Activated naive CD4-positive, alpha-beta T cell (primary cell): Measurements from ENCODE around the gene CXADR.
"Not testable (repeated sequence)": the region's sequence is repeated elsewhere in the genome, so short reads cannot be mapped to it uniquely, and the experiment has no call there.

ENCODE experiments used
- DNase-seq, 4 experiments: peaks; one replicate each; lab custom pipeline; 2025; lab: John Stamatoyannopoulos, UW

The CXADR gene

DNA sequence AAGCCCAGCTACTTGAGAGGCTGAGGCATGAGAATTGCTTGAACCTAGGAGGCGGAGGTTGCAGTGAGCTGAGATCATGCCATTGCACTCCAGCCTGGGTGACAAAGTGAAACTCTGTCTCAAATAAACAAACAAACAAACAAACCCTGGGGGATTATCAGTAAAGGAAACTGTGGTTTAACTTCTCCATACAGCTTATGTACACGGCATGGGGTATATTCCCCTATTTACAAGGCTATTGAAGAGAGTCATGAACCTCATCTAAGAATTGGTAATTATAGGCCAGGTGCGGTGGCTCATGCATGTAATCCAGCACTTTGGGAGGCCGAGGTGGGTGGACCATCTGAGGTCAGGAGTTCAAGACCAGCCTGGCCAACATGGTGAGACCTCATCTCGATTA lies 9.9 kb upstream of the CXADR start:
- DNase-seq = not testable (repeated sequence)

GRCh38 chr21:17506951-17507350 lies 5.9 kb upstream of the CXADR start:
- DNase-seq = no peak

- no peak for DNase-seq
Observed at GRCh38 chr21:17507591-17507990, 5.3 kb upstream of the CXADR start.

- DNase-seq = peak in 1 of 4 experiments; percentile 34
Observed at GRCh38 chr21:17513214-17514123, 626 bp downstream of the CXADR start.

DNA sequence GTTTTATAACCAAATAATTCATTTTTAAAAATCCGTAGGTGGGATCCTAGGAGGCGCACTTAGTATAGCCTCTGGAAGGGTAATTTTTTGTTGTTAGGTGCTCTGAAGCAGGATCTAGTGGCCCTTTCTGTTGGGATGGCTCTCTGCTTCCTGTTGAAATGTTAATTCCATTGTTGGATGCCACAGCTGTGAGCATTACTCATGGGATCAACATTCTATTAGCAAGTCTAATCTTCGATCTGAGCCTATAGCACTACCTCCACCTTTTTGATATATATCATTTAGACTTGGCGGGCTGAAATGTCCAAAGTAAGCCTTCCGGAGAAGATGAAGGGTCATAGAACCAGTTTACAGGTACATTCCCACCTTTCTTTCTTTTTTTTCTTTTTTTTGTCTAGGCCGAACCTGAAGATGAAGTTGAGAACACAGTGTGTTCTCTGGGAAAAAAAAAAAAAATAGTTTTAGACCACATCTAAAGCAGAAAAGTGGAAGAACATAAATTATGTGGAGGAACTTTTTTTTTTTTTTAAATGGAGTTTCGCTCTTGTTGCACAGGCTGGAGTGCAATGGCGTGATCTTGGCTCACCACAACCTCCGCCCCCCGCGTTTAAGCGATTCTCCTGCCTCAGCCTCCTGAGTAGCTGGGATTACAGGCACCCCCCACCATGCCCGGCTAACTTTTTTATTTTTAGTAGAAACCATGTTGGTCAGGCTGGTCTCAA lies 1.4 kb downstream of the CXADR start:
- no peak for DNase-seq

- DNase-seq = not testable (repeated sequence)
Observed at GRCh38 chr21:17517008-17517407, 4.2 kb downstream of the CXADR start.

GRCh38 chr21:17519208-17519738 lies 6.4 kb downstream of the CXADR start:
- no peak for DNase-seq

GRCh38 chr21:17519965-17520609 lies 7.2 kb downstream of the CXADR start:
- no peak for DNase-seq

GRCh38 chr21:17523007-17523451 lies 10.2 kb downstream of the CXADR start:
- DNase-seq = no peak

GRCh38 chr21:17523979-17524494 lies 11.2 kb downstream of the CXADR start:
- not testable (repeated sequence) for DNase-seq

GRCh38 chr21:17524635-17525034 lies 11.8 kb downstream of the CXADR start:
- no peak for DNase-seq

GRCh38 chr21:17526776-17527175 lies 13.9 kb downstream of the CXADR start:
- no peak for DNase-seq

DNA sequence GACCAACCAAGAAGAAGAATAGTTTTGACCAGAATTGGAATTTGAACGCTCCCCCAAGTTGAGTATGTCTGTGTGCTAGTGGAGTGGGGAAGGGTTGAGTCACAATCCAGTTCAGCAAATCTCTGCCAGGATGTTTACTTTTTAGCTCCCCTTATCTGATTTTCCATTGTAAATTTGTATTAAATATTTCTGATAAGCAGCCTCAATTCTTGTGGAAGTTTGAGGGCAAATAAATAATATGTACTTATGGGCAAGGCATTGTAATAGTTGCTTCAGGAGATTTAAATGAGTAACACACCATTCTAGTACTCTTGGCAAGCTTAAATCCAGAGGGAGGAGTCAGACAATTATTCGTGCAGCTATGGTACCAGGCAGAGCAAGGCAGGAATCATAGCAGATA lies 14.4 kb downstream of the CXADR start:
- no peak for DNase-seq

DNA sequence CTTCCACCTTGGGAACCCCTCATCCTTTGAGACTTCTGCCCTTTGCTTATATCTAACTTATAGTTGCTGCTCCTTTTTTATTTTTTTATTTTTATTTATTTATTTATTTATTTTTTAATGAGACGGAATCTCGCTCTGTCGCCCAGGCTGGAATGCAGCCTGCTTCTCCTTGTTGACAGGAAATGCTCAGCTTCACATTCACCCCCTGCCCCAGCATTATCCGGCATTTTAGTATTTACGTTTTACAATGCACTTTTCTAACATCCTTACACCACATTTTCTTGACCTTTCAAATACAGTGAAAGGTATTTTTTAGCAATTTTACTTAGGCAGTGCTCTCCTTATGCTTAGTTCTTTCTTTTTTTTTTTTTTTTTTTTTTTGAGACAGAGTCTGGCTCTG lies 14.9 kb downstream of the CXADR start:
- no peak for DNase-seq

DNA sequence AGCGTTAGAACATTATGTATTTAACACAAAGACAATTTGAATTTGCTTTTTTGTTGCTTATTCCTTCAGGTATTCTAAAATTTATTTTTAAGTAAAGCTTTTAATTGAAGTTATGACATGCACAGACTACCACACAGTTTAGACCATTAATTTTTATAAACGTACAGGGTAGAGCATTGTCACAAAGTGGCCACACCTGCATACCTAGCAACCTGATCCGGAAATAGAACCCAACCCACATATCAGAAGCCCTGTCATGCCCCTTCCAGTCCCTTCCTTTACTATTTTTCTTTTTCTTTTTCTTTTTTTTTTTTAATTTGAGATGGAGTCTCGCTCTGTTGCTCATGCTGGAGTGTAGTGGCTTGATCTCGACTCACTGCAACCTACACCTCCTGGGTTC lies 16.8 kb downstream of the CXADR start:
- no peak for DNase-seq

- no peak for DNase-seq
Observed at GRCh38 chr21:17532292-17532691, 19.4 kb downstream of the CXADR start.

DNA sequence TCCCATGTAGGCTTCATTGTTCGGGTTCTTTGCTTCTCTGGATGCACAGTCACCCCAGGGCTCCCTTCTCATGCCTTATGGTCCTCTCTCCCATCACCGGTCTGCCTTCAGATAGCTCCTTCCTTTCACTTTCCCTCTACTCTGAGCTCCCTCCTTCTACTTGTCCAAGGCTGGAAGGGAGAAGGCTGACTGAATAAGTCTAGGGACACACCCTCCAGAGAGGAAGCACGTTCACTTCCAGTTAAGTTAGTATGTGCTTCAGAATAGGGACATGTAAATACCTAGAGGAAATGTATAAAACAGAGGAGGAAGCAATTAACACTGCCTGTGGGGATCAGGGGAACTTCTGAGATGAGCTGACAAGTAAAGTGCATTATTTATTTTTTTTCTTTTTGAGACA lies 23.5 kb downstream of the CXADR start:
- no peak for DNase-seq

- DNase-seq = no peak
Observed at GRCh38 chr21:17537299-17537698, 24.5 kb downstream of the CXADR start.

- DNase-seq = no peak
Observed at GRCh38 chr21:17538576-17538975, 25.7 kb downstream of the CXADR start.

DNA sequence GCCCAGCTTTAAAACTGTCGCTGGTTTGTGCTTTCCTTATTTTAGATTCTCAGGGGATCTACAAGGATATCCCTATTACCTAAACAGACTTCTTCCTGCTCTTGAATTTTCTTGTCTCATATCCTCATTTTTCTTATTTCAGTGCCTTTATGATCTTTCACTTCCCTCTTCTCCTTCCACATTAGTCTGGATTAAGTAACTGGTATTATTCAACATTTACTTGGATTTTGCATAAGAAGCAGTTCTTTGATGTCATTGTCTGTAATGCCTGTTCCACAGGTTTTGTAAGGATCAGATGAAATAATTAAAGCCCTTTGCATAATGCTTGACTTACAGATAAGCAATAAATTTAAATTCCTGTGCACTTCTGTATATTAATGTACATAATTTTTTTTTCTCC lies 26.5 kb downstream of the CXADR start:
- DNase-seq = no peak

- DNase-seq = no peak
Observed at GRCh38 chr21:17539743-17540341, 27.0 kb downstream of the CXADR start.

DNA sequence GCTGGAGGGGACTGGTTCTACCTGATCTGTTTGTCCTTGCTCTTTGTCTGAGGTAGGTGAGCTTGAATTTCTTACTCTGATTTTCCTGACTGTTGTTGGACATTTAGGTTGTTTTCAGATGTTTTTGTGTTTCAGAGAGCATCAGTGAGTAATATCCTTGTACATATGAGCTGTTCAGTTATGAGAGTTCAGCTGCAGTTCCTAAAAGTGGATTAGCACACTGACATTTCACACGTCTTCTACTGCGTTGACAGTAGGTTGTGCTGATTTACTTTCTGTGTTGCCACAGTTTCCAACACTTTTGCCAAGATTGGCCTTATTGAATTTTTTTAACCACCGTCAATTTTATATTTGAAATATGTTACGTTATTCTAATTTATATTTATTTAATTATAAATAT lies 27.7 kb downstream of the CXADR start:
- DNase-seq = no peak
